ENCODE results near the gene CD14.

CD14 gene

DNA sequence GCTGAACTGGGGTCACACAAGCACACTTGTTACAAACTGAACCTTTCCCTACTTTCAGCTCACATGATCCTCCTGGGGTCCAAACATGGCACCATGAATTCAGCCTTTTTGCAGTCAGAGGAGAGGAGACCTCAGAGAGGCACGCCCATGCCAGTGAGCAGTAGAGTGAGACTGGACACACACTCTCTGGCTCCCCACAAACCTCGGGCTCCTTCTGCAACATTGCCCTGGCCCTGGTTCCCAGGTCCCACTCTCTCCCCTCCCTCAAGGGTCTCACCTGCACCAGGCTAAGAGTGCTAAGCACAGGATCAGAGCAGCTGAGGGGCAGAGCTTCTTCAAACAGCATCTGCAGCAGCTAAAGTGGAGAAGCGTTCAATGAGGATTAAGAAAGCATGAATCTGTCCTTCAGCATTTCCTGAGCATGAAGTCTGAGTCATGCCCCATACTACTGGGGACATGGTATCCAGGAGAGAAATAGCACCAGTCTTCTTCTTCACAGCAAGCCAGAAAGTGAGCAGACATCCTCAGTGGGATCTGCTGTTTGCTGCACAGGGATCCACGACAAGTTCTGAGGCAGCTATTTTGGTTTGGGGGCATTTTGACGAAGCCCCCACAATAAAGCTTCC, 41.1 kb downstream of the CD14 start:
- TF ChIP-seq, protein P1, sequence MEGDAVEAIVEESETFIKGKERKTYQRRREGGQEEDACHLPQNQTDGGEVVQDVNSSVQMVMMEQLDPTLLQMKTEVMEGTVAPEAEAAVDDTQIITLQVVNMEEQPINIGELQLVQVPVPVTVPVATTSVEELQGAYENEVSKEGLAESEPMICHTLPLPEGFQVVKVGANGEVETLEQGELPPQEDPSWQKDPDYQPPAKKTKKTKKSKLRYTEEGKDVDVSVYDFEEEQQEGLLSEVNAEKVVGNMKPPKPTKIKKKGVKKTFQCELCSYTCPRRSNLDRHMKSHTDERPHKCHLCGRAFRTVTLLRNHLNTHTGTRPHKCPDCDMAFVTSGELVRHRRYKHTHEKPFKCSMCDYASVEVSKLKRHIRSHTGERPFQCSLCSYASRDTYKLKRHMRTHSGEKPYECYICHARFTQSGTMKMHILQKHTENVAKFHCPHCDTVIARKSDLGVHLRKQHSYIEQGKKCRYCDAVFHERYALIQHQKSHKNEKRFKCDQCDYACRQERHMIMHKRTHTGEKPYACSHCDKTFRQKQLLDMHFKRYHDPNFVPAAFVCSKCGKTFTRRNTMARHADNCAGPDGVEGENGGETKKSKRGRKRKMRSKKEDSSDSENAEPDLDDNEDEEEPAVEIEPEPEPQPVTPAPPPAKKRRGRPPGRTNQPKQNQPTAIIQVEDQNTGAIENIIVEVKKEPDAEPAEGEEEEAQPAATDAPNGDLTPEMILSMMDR (IDR thresholded peaks at IDR 0.05; ENCODE audit: low read depth, low read length, missing control alignments): no peak
- in situ Hi-C loops (cut with HindIII; ENCODE audit: low sequenced_read_pairs): no loop called here
- no peak overlapping the region for H3K4me3 ChIP-seq (ENCODE audit: low read depth, low read length)
- no peak for DNase-seq (ENCODE audit: low read depth)

DNA sequence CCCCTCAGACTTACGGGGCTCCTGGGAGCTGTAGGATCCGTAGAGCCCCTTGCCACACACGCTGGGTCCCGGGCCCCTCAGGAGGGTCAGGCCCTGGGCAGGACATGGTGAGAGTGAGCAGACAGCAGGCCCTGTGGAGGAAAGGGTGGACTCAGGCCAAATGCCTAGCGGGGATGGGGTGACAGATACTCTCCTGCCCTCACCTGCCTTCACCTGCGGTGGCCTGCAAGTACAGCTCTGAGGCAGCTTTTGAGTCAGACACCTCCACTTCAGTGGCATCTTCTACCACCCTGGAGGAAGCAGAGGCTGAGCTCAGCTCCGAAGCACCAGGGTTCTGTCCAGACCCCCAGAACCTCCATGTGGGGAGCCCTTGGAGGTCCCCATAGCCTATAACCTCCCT, 42.1 kb downstream of the CD14 start:
- no peak overlapping the region for H3K4me3 ChIP-seq (ENCODE audit: low read depth, low read length)
- TF ChIP-seq, protein P1 (IDR thresholded peaks at IDR 0.05; ENCODE audit: low read depth, low read length, missing control alignments): no peak
- in situ Hi-C loops (cut with HindIII; ENCODE audit: low sequenced_read_pairs): no loop called here
- DNase-seq (ENCODE audit: low read depth): no peak

DNA sequence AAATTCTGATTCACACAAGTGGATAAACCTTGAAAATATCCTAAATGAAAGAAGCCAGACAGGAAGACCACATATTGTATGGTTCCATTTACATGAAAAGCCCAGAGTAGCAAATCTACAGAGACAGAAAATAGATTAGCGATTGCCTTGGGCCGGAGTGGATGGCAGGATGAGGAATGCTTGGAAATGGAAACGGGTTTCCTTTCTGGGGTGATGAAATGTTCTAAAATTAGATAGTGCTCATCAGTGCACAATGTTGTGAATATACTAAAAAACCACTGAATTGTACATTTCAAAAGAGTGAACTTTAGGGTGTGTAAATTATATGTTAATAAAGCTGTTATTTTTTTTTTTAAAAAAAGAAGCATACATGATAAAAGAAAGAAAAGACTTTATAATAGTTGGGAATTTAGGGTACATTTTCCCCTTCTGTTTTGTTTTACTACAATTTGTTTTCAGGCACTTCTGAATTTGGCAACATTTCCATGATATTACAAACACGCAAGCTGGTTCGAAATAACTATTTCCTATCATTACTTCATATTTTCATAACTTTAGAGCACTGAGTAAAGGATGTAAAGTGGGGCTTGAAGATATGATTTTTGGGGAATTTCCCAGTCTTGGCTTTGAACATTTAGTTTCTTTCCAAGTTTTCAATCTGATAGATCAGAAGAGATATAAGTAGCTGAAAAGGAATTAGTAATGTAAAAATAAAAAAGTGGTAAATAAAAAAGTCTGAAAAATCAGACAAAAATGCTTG, 44.5 kb downstream of the CD14 start:
- DNase-seq (ENCODE audit: low read depth): no peak
- in situ Hi-C loops (cut with HindIII; ENCODE audit: low sequenced_read_pairs): no loop called here
- TF ChIP-seq, protein P1 (IDR thresholded peaks at IDR 0.05; ENCODE audit: low read depth, low read length, missing control alignments): no peak
- H3K4me3 ChIP-seq (ENCODE audit: low read depth, low read length): no peak overlapping the region

DNA sequence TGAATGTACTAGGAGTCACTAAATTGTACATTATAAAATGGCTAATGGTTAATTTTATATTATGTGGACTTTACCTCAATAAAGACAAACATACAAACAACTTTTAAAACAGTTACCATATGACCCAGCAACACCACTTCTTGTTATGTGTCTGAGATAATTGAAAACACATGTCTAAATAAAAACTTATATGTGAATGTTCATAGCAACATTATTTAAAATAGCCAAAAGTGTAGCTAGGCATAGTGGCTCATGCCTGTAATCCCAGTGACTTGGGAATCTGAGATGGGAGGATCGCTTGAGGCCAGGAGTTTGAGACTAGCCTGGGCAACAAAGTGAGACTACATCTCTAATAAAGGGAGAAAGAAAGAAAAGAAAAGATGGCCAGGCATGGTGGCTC, 45.5 kb downstream of the CD14 start:
- H3K4me3 ChIP-seq (ENCODE audit: low read depth, low read length): no peak overlapping the region
- TF ChIP-seq, protein P1 (IDR thresholded peaks at IDR 0.05; ENCODE audit: low read depth, low read length, missing control alignments): no peak
- no peak for DNase-seq (ENCODE audit: low read depth)
- in situ Hi-C loops (cut with HindIII; ENCODE audit: low sequenced_read_pairs): no loop called here
